Measurements from ENCODE around the gene SLC66A2. TPM values are rescaled to one million over a fixed set of nuclear protein-coding genes. Genes with fewer than 3 reads are reported as not detected.

SLC66A2 gene
- total and polyA plus RNA-seq, 2 of the 13 experiments (the other 11 are each of a cell fraction or from before 2014, with no cell fraction given): 33.5 to 41.9 TPM

DNA sequence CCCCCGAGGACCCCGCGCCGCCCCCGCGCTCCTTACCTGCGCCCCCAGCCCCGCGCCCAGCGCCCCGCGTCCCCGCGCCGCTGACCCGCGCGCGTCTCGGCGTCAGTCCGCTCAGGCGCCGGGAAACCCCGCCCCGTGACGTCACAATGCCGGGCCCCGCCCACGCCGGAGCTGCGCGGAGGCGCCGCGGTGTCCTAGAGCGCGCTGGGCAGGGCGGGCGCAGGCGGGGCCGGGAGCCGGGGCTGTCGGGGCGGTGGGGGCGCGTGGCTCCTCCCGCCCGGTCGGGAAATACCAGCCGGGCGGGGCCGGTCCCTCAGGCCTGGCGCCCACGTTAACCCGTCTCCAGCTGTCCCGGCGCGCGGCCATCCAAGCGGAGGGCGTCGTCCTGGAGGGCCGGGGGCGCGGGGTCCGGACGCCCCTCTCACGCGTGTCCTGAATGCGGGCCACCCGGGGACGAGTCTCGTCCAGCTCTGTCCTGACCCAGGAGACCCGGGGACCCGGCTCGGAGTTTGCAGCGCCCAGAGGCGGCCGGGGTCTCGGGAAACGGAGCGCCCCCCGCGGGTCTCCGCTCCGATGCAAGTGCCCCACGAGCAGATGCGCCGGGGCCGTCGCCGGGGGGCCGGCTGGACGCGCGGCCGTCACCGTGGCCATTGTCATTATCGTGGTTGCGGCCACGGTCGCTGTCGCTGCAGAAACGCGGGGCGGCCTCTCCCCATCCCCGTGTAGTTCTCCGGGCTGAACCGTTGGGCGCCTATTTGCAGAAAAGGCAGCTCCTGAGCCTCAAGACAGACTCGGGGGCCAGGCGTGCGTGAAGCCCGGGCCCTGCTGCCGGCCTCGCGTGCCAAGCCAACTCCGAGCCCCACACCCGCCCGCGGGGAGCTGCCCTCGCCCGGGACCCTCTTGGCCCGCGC, at the start of gene SLC66A2 (continued):
- TF ChIP-seq, protein P1, sequence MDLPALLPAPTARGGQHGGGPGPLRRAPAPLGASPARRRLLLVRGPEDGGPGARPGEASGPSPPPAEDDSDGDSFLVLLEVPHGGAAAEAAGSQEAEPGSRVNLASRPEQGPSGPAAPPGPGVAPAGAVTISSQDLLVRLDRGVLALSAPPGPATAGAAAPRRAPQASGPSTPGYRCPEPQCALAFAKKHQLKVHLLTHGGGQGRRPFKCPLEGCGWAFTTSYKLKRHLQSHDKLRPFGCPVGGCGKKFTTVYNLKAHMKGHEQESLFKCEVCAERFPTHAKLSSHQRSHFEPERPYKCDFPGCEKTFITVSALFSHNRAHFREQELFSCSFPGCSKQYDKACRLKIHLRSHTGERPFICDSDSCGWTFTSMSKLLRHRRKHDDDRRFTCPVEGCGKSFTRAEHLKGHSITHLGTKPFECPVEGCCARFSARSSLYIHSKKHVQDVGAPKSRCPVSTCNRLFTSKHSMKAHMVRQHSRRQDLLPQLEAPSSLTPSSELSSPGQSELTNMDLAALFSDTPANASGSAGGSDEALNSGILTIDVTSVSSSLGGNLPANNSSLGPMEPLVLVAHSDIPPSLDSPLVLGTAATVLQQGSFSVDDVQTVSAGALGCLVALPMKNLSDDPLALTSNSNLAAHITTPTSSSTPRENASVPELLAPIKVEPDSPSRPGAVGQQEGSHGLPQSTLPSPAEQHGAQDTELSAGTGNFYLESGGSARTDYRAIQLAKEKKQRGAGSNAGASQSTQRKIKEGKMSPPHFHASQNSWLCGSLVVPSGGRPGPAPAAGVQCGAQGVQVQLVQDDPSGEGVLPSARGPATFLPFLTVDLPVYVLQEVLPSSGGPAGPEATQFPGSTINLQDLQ (CRISPR knock-in tag; IDR thresholded peaks at IDR 0.05): 0 out of 2 replicates have a peak, but pooled peaks have one; percentile 15
- peak; percentile 55; the same call in 1 of the 3 replicates for TF ChIP-seq MXI1 (IDR thresholded peaks at IDR 0.05; ENCODE audit: borderline replicate concordance, low read depth, low read length)
- TF ChIP-seq RBFOX2 (IDR thresholded peaks at IDR 0.05; ENCODE audit: low read depth, low read length): peak; percentile 70
- TF ChIP-seq ZNF441 (CRISPR knock-in tag; IDR thresholded peaks at IDR 0.05; ENCODE audit: borderline replicate concordance): peak; percentile 58; the same call in 1 of the 2 replicates
- 0 out of 2 replicates have a peak, but pooled peaks have one; percentile 4 for TF ChIP-seq FOXC1 (CRISPR knock-in tag; IDR thresholded peaks at IDR 0.05; ENCODE audit: borderline replicate concordance)
- peak; percentile 26; the same call in 1 of the 2 replicates for TF ChIP-seq ZNF431 (CRISPR knock-in tag; IDR thresholded peaks at IDR 0.05; ENCODE audit: borderline replicate concordance, low read depth)
- peak; percentile 85; the same call in 1 of the 2 replicates for TF ChIP-seq ARNT2 (CRISPR knock-in tag; IDR thresholded peaks at IDR 0.05; ENCODE audit: low read depth)
- peak; percentile 72 for TF ChIP-seq POGK (CRISPR knock-in tag; conservative IDR thresholded peaks at IDR 0.05)
- TF ChIP-seq, protein P2, sequence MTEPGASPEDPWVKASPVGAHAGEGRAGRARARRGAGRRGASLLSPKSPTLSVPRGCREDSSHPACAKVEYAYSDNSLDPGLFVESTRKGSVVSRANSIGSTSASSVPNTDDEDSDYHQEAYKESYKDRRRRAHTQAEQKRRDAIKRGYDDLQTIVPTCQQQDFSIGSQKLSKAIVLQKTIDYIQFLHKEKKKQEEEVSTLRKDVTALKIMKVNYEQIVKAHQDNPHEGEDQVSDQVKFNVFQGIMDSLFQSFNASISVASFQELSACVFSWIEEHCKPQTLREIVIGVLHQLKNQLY (CRISPR knock-in tag; IDR thresholded peaks at IDR 0.05): no peak
- TF ChIP-seq THAP11 (CRISPR knock-in tag; IDR thresholded peaks at IDR 0.05): peak; percentile 40; the same call in 1 of the 2 replicates
- TF ChIP-seq ZBTB7A (CRISPR knock-in tag; IDR thresholded peaks at IDR 0.05): peak; percentile 46; the same call in 1 of the 2 replicates
- peak; percentile 50; the same call in 1 of the 2 replicates for TF ChIP-seq CCDC6 (CRISPR knock-in tag; IDR thresholded peaks at IDR 0.05)
- peak; percentile 36 for TF ChIP-seq ASH2L (IDR thresholded peaks at IDR 0.05; ENCODE audit: insufficient read length, low read depth, low read length)
- TF ChIP-seq TOE1 (CRISPR knock-in tag; IDR thresholded peaks at IDR 0.05): no peak
- TF ChIP-seq ZC3H13 (CRISPR knock-in tag; IDR thresholded peaks at IDR 0.05): no peak
- no peak for TF ChIP-seq HOXD1 (CRISPR knock-in tag; IDR thresholded peaks at IDR 0.05)
- peak; percentile 65 for TF ChIP-seq RFX5 (IDR thresholded peaks at IDR 0.05; ENCODE audit: low read depth, low read length)
- peak; percentile 3; the same call in 1 of the 2 replicates for TF ChIP-seq FOSL2 (CRISPR knock-in tag; IDR thresholded peaks at IDR 0.05)
- no peak for TF ChIP-seq ZNF567 (CRISPR knock-in tag; IDR thresholded peaks at IDR 0.05; ENCODE audit: borderline replicate concordance)
- 0 out of 2 replicates have a peak, but pooled peaks have one; percentile 30 for TF ChIP-seq THAP7 (CRISPR knock-in tag; IDR thresholded peaks at IDR 0.05)
- TF ChIP-seq PHF21A (CRISPR knock-in tag; IDR thresholded peaks at IDR 0.05): no peak
- no peak for TF ChIP-seq PLRG1 (conservative IDR thresholded peaks at IDR 0.05)
- TF ChIP-seq MXD4 (CRISPR knock-in tag; IDR thresholded peaks at IDR 0.05): peak; percentile 34; the same call in 1 of the 2 replicates
